GM18502 (cell line): ENCODE data around the gene S100A3.

Source experiments
- ATAC-seq: cut with Tn5 transposase; IDR thresholded peaks from one replicate; pipeline ENCODE4 v1.9.1; 2021; ENCODE audit warnings: mild to moderate bottlenecking; ENCODE audit not compliant: unreplicated experiment, poor library complexity

Gene S100A3

GRCh38 chr1:153550398-153550758, 1.3 kb upstream of the S100A3 start:
- no peak for ATAC-seq

DNA sequence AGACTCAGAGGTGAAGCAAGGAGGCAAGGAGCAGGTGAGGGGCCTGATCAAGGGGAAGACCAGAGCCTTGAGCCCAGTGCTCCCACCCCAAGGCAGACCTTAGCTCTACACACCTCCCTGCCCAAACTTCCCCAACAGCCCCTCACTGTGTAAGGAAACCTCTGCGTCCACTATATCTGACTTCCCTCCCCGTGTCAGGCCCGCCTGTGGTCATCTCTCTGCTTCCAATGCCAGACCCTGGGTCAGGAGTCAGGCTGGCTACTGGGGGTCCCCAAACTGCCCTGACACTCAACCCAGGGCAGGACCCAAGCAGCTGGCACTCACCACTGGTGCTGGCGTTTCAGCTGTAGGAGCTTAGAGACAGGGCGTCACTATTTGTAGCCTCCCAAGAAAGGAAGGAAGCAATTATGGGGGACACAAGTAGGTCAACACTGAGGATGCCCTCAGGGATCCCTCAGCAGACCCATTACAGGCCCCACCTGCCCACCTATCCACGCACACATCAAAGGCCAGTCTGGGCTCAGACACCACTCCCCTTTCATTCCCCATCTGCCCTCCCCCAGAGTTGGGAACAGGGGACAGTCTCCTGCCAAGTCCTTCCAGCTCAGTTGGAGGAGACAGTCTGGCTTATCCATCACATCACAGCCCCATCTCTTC, 811 bp upstream of the S100A3 start:
- no peak for ATAC-seq

GRCh38 chr1:153547560-153548551, 1.2 kb downstream of the S100A3 start:
- no peak for ATAC-seq

DNA sequence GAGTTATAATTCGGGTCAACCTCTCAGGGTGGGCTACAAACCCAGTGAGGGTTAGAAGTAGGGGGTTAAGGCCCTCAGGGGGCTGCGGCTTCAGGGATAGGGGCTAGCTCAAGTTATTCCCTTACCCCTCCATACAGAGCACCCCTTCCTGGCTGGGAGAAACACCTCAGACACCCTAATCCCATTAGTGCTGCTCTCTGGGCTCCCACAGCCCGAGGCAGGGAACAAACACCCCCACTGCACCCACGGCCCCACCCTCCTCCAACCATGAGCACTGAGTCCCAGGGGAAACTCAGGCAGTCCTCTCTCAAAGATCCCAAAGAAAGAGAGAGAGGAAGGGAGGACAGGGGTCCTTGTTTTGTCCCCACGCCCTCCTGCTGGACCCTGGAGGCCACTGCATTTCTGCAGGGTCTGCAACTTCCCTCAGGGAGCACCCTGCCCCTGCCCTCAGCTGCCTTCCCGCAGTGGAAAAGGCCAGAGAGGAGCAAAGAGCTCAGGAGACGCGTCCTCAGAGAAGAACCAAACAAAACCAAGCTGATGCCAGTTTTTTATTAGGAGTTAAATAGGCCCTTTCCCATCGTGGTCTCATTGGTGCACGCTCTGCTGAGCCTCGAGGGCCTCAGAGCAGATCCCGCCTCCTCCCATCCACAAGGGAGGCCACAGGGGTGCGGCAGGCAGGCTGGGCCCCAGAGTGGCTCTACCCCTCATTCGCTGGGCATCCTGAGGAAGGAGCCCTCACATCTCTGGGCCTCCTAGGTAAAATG, 2.1 kb downstream of the S100A3 start:
- ATAC-seq, result no peak

DNA sequence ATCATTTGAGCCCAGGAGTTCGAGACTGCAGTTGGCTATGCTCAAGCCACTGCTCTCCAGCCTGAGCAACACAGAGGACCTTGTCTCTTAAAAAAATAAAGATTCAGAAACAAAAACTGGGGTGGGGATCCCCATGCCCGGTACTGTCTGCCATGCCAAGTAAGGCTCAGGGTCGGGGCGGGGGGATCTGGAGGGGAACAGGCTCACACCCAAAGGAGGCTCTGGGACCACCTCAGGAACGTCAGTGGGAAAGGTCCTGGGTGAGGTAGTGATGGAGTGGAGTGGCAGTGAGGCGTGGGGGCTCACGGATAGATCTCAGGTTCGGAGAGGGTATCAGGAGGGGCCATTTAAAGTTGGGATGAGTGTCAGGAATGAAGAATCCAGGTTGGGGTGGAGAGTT, 2.7 kb downstream of the S100A3 start:
- ATAC-seq, result no peak

DNA sequence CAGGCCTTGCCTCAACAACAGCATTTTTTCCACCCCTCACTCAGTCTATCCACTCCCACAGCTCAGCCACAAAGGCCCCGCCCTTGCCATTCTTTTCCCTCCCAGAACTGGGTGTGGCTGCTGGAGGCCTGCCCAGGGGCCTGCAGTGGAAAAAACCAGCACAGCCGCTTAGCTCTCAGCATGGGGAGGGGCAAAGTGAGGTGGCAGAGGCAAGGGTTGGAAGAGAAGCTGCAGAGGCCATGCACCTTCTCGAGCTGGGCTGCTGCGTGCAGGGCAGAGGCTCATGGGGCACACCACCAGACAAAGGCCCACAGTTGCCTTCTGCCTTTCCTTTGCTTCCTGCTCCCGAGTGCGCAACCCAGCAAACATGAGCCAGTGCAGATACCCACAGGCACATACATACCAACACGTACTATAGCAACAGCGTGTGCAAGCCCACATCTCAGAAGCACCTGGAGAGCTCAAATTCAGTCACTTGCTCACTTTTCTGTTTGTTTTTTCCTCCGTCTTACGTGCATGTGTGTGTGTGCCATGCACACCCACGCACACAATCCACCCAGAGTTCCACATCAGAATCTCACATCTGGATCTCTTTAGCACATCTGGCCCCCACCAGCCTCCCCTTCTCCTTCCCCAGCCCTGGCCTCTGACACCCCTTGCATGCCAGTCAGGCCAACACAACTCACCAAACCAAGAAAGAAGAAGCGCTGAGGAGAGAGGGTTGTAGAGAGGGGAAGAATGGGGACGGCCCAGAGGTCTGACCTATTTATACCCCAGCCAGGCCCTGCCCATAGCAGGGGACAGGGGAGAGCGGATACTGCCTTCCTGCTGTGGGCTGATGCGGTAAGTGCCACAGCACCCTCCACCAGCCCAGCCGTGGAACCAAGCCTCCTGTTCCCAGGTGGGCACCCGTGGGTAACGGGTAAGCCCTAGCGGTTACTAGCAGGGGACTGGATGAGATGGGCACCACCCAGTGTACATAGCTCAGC, 3.7 kb downstream of the S100A3 start, which contains the start of gene S100A4:
Gene S100A4 (minus strand): TSS at position 740 of the 989 bp plus-strand sequence. CDS start 1,012 bp downstream, outside the sequence.
- ATAC-seq, result peak; percentile 70

DNA sequence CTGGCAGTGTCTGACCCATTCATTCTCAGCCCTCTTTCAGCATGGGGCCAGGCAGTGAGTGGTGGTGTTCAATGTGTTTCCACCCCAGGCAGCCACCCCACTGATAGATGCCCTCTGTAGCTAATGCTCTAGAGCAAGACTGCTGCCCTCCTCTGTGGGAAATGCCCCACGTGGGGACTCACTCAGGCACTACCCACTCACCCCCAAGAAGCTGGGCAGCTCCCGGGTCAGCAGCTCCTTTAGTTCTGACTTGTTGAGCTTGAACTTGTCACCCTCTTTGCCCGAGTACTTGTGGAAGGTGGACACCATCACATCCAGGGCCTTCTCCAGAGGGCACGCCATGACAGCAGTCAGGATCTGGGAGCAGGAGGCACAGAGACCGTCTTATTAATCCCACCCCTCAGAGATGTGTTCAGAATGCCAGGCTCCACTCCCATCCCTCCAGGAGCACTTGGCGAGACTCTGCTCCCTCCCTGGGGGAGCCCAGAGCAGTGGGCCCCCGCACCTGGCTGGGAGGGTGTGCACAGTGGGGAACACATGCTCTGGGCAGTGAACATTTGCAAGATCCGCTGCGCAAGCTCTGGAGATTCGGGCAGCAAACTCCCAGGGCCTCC, 4.5 kb downstream of the S100A3 start:
- ATAC-seq, result no peak

DNA sequence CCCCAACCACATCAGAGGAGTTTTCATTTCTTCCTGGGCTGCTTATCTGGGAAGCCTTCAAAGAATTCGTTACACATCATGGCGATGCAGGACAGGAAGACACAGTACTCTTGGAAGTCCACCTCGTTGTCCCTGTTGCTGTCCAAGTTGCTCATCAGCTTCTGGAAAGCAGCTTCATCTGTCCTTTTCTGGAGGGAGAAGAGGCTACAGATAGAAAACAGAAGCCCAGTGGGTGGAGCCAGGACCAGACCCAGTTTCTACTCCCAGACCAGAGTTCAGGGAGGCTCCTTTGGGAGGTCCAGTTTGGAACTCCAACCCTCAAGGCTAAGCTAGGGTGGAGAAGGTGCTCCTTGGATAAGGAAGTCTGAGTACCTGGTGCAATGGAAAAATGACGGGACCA, 5.3 kb downstream of the S100A3 start:
- no peak for ATAC-seq

DNA sequence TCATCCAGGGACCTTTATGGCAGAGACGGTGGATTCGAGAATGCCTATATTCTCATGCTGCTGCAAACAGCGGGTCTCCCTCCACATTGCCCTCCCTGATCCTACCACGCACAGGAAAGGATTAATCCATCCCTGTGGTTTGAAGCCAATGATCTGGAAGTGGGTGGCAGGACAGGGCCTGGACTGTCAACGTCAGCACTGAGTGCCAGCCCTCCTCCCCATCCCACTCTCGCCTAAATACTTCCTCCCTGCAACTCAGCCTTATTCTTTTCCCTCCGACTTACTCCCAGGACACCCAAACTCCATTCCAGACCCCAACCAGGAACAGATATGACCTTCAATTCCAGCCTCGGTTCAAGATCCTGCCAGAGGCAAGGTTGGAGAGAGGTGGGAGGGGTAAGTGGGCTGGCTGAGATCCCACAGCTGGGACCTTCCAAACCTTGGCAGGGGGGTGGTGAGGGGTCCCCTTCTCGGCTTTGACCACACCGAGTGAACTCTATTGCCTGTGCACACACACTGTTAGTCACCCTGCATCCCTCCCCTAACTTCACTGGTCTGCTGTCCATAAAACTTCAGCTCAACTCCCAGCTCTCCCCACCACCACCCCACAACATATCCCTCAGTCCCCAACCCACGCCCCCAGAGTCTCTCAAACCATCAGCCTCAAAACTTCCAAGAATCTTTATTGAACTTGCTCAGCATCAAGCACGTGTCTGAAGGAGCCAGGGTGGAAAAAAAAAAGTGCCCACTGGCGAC, 5.9 kb downstream of the S100A3 start:
- no peak for ATAC-seq

- no peak for ATAC-seq
Measured at GRCh38 chr1:153541641-153542590, 7.1 kb downstream of the S100A3 start.

DNA sequence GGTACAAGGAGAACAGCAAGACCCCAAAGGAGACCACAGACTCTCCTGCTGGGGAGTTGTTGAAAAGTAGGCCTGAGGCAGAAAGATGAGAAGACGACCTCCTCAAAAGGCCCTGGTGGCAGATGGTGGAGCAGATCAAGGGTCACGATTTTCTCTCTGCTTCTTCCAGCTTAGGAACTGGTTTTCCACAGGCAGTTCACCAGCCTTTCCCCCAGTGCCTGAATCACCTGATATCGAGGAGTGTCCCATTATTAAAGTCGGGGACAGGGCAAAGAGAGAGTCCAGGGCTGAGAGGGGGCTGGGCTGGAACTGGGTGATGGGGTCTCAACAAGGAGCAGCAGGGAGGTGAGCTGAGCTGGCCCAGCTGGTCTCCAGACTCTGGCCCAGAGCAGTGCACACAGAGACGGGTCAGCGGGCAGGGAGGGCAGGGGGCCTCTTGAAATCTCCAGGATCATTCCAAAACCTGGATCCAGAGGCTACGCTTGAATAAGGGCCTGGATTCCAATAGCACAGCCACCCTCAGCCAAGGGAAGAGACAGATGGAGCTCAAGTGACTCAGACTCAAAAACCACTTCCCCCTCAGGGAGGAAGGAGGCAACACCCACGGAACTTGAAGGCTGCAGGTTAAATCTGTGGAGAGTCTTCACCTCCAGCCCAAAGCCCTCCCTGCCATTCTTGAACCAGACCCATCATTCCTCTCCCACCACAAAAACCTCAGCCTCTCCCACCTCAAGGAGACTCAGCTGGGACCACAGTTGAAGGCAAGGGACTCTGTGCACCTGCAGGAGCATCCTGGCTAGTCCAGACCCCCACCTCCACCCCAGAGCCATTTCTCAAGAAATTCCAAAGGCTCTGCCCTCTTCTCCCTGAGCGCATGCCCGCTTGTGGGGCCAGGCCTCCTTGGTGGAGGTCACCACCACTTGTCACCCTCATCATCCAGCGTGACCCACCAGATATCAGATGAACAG, 8.4 kb downstream of the S100A3 start, which contains the start of gene S100A5:
Gene S100A5 (minus strand): TSS at position 541 of the 968 bp plus-strand sequence. CDS start 743 bp downstream, outside the sequence.
- no peak for ATAC-seq

DNA sequence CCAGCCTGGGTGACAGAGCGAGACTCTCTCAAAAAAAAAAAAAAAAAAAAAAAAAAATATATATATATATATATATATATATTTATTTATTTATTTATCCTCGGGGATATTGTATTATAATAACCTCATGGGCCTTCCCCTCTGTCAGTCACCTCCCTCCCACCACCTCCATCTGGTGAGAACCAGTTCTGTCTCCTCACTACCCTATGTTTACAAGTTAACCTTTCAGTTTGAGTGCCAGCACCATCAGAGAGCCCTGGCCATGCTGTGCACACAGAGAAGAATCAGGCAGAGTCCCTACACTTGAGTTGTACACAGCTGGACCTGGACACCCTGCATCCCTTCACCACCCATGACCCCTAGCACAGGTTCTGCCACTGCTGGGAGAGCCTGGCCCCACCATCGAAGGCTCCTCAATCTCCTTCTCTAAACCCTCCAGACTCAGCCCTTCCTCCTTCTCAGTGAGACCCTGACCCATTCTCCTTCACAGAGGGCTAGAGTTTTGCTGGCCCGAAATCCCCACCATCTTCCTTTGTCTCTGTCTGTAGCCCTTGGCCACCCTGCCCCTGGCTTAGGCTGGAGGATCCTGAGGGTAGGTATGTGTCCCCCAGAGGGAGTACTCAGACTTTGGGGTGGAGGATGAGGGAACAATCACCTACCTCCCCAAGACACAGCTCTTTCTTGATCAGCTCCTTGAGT, 9.5 kb downstream of the S100A3 start:
- no peak for ATAC-seq

DNA sequence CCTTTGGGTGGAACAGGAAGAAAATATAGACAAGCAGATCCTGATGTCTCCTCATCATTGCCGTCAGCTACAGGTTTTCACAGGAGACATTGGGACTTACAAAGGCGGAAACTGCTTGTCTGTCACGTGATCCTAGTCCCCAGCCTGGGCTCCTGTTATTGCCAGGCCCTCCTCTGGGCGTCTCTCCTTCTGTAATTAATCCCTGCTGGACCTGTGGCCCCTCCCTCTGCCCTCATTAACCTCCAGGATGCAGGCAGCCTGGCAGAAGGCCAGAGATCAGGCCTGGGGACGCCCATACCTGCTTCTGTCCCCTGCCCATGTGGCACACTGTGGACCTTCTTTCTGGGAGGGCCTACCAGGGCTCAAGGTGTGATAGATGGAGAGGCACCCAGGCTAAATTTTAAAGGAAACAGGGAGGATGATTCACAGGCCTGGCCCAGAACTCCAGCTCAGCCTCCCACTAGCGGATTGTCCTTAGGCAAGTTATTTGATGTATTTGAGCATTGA, 10.7 kb downstream of the S100A3 start:
- no peak for ATAC-seq

- no peak for ATAC-seq
Measured at GRCh38 chr1:153537376-153537730, 11.7 kb downstream of the S100A3 start.

DNA sequence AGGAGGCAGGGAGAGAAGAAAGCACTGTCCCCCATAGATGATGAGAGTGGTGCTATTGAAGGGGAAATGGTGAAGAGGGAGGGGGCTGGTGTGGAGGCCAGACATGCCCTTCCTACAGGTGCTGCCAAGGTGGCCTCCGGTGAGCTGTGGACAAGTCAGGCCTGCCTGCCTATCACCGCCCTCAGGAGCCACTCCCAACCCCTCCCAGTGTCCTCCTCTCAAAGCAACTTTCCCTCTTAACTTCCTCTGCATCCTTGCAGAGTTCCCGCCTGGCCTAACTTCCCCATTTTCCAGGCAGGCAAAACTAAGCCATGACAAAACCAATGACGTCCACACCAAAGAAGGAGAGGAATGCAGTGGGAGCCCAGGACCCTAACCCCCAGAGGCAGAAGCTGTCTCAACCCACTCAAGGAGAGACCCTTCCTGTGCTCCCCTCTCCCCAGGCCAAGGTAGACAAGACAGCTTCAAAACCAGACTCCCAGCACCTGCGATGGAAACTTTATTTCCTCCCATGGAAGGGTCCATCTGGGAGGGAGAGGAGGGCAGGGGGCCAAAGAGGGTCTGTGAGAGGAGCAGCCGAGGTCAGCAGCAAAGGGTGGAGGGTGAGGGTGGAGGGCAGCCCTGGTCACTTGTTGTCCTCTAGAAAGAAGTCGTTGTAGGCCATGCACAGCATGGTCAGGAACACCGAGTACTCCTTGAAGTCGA, 12.2 kb downstream of the S100A3 start:
- no peak for ATAC-seq
